Stimulated activated CD4-positive, alpha-beta T cell treated with anti-CD3 and anti-CD28 coated beads, Interleukin-4, amount 100 ng/mL, for 1 hour (primary cell): ENCODE results near the gene ADGRF4.

Source experiments
- DNase-seq: peaks from one replicate; pipeline ENCODE4 v3.0.0-alpha.2; 2020

The ADGRF4 gene, protein sequence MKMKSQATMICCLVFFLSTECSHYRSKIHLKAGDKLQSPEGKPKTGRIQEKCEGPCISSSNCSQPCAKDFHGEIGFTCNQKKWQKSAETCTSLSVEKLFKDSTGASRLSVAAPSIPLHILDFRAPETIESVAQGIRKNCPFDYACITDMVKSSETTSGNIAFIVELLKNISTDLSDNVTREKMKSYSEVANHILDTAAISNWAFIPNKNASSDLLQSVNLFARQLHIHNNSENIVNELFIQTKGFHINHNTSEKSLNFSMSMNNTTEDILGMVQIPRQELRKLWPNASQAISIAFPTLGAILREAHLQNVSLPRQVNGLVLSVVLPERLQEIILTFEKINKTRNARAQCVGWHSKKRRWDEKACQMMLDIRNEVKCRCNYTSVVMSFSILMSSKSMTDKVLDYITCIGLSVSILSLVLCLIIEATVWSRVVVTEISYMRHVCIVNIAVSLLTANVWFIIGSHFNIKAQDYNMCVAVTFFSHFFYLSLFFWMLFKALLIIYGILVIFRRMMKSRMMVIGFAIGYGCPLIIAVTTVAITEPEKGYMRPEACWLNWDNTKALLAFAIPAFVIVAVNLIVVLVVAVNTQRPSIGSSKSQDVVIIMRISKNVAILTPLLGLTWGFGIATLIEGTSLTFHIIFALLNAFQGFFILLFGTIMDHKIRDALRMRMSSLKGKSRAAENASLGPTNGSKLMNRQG

DNA sequence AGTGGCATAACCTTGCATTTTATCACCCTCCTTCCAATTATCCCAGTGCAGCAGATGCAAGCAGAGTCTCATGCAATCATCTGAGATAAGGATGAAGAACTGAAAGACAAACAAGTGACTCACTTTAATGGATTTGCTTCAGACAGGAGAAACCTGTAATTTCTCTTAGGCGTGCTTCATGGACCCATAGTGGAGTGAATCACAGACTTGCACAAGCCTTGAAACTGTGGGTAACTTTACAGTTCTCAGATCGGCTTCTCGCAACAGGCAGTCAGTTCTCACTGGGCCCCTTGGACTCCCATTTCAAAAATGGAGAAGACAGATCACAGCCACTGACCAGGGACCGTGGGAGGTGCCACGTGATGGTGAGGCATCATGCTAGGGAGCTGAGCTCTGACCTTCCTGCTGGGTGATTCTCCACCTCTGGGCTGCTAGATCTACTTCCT lies at the start of gene ADGRF4:
Gene ADGRF4, plus strand, starts transcription at position 239 of the 446 bp plus-strand sequence. CDS start 8,666 bp downstream, outside the sequence.
- no peak for DNase-seq

DNA sequence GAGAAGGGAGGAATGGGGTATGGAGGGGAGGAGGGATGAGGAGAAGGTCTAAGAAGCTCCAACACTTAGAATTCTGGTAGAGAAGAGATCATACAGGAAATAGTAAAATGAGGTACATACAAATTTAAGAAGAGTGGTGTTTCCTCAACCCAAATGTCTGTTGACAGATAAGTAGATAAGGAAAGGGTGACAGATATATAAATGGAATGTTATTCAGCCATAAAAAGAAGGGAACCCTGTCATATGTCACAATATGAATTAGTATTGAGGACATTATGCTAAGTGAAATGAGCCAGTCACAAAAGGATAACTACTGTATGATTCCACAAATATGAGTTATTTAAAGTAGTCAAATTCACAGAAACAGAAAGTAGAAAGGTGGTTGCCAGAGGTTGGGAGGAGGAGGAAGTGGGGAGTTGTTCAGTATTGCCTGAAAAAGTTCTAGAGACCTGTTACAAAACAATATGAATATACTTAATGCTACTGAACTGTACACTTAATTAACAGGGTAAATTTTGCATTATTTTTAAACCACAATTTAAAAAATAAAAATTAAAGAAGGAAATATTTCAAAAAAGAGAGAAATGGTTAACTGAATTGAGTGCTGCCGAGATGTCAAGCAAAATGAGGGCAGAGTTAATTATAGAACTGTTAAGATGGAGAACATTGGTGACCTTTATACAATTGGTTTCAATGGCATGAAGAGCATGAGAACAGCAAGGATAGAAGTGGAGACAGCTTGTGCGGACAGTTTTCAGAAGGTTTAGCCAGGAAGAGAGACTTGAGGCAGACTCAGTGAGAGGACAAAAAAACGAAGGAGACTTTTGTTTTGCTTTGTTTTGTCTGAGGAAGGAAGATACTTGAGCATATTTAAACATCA lies 47.6 kb upstream of the ADGRF4 start:
- DNase-seq = no peak

DNA sequence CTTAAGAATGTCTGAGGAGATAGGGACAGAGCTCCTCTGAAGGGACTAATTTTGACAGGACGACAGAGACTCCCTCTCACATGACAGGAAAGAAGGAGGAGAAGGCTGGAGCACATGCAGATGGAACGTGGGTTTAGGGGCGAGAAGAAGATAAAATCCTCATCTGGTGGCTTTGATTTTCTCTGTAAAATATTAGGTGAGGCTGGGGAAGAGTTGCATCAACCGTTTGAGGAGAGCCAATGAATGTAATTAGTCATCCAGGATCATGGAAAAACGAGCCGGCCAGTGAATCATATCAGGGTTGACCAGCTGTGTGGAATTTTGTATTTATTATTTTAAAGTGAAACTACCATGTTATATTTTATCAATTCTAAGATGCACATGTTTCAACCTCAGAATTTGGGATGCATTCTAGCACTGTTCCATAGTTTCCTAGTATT lies 46.9 kb upstream of the ADGRF4 start:
- DNase-seq = no peak

DNA sequence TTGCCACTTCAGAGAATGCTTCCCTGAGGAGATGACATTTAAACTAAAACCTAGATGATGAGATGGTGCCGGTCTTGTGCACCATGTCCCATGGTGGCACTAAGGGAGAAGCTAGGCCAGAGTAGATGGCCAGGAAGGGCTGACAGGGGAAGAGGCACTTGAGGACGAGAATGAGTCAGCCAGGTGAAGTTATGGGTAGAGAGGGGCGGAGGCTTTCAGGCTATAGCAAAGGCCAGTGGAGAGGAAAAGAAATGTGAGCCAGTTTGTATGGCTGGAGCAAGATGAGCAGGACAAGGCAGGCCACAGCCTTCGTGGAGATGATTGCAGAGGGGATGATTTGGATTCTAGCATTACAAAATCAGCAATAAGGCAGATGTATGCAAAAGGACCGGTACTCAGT lies 44.7 kb upstream of the ADGRF4 start:
- DNase-seq = no peak

DNA sequence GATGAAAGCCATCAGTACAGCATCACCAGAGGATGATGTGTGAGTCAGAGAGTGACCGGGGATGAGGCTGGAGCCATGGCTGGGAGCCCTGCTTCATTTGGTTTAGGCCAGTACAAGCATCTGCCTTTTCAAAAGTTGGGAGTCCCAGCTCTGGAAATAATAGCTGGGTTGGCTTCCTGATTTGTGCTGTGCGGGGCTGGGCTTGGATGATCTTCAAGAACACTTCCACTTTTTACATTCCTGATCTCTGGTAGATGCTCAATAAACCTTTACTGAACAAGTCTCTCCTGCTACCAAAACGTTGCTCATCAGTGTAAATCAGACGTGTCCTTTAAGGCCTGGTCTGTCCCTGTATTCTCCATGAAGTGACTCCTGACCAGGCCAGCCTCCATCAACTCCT lies 44.1 kb upstream of the ADGRF4 start:
- DNase-seq = no peak

DNA sequence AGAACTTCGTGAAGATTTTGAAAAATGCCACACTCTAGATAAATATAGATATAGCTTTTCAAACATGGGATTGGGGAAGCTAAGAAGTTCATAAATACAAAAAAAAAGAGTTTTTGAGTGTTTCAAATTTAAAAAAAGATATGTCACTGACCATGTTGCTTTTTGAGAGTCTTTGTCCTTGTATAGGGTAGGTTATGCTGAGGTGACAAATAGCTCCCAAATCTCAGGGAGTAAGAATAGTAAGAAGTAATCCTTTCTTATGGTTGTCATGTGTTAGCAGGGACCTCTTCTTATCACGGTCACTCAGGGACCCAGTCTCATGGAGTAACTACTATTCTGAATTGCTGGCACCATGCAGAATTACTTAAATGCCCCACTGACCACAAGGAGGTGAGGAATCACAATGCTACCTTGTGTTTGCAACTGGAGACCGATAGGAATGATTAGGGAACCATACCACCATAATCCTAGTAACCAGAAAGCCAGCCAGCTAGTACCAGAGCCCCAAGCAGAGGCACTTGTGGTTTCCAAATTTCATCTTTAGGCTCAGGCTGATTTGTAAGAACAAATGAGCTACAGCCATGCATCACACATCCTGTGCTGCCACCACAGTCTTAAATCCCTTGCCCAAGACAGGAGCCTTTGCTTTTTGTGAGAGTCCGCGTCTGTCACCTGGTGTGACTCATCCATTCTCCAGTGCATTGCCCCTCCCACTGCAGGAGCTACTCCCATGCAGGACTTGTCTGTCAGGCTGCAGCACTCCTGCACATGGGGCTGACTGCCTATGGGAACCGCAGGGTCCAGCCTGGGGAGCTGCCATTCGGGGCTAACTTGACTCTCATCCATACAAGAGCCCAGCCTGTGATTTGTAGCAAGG lies 42.4 kb upstream of the ADGRF4 start:
- DNase-seq = peak; percentile 9

DNA sequence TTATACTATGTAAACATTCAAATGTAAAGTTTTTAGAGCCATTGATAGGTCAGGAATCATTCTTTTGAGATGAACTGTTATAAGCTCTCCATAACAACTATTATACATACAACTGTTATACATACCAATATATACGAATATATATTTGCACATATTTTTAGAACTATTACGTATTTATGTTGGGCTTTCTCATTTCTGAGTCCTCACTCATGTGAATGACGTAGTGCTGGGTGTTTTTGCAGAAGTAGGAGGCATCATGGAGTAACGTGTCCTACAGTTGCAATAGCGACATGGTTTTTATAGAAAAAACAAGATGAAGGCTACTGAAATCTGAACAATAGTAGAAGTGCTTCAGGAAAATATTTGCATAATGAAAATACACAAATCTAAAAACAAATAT lies 36.4 kb upstream of the ADGRF4 start:
- DNase-seq = no peak

DNA sequence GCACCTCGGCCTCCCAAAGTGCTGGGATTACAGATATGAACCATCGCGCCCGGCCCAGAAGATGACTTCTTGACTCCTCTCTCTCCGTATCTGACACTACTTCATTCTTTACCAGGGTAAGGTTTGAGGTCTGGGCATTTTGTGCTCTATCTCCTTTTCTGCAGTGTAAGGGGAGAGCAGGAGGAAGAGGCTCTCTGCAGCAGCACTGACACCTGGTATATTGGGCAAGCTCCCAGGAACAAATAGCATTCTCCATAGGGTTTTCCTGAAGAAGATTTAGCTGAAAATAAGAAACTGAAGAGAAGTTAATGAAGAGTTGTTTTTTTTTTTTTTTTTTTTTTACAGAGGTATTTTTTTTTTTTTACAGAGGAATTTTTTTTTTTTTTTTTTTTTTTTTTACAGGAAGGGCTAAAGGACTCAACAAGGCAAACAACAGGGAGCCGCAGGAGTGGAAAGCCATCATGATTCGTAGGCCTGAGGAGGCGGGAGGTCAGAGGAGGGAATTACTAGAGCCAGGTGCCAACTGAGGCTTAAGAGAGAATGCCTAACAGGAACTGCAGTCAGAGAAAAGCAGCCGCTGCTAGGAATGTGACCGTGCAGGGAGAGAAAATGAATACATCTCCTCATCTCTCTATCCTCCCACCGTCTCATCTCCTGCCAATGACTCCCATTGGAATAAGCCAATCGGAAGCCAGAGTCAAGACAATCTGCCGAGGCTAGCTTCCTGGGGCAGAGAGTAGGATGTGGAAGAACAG lies 34.7 kb upstream of the ADGRF4 start:
- no peak for DNase-seq

DNA sequence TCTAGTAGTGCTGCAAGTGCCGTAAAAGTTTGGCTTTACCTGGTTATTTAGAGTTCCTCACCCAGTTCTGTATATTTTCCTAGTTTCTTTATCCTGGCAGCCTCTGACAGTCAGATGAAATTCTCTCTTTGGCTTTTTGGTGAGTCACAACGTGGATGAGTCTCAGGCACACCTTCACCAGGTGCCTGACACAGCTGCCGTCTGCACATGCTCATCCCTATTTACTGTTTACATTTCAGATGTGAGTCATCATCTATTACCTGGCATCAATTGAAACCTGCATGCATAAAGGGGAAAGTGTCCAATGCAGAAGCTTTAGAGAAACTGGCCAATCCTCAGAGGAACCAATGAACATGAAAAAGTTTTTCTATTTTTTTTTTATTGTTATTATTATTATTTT lies 33.3 kb upstream of the ADGRF4 start:
- DNase-seq = no peak

DNA sequence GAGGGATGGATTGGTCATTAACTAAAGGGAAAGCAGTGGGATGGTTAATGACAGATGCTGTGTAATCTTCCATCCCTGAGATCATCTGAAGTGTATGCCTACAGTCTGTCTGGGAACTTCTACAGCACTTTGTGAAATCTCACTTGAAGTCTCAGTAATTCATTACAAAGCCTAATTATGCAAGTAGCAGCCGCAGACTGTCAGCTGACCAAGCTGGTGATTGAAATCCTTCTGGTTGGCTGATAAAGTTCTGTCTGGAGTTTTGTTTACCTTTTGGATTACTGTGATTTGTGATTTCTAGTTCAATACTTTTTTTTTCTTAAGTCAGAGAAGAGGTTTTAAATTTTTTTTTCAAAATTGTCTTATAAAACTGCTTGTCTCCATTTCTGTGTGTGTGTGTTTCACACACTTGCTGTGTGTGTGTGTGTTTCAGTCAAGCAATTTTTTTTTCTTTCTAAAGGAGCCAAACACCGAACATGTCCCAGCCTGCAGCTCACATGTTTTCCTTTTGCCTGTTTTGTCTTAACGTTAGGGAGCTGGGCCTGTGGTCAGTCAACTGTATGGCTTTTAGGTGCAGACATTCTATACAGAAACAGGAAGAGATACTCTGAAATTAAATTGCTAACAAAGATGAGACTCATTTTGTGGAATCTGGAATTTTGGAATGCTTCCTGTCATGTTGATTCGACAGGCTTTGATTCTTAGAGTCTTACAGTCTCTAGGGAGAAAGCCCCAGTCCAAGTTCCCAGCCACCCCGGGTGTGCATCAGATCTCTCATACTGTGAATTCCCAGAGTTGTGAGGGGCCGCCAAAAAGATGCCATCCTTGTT lies 28.5 kb upstream of the ADGRF4 start:
- DNase-seq = no peak

DNA sequence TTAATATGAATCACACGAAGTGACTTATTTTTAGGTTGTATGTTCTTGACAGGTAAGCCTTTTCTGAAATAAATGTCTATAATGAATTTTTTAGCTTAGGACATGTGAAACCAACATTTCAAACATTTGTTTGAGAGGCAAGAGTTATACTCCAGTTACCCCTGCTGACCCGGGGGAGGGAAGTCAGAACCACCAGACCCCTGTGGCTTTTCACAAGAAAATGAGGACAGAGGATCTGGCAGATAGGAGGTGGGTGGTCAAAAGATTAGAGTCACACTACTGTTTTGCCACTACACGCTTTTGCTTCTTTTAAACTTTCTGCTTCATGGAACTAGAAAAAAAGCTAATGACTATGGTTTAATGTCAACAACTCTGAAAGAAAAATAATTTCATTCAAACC lies 27.5 kb upstream of the ADGRF4 start:
- DNase-seq = no peak

DNA sequence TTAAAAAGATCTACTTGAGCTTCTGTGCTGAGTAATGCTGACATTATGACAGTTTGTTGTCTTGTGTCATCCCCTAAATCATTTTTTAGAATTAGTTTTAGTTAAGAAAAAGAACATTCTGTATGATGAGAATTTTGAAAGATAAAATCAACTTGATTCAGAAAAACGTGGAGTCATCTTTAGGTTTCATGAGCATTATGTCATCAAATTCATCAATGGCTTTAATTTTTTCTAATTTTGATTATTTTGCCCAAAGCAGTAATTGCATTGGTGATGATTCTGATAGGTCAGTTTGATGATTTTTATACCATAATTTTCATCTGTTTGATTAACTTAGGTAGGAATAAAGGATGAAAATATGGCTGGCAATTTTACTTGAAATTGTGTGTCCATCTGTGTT lies 26.6 kb upstream of the ADGRF4 start:
- no peak for DNase-seq

DNA sequence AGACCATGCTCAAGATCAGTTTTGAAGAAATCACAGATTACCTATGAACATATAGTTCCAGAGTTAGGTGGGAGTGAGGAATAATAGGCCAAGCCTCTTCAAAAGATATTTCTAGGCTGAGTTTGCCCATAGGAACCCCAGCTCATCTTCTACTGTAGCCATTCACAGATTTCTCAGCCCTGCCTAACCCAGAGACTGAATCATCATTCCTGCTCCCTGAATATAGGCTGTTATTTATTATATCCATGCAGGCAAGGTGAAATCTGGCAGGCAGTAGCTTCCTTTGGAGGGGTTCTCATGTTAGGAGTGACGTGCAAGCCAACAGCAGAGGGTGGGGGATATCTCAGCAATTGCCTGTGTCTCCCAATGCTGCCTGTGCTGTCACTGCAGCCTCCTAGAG lies 25.6 kb upstream of the ADGRF4 start:
- DNase-seq = no peak

DNA sequence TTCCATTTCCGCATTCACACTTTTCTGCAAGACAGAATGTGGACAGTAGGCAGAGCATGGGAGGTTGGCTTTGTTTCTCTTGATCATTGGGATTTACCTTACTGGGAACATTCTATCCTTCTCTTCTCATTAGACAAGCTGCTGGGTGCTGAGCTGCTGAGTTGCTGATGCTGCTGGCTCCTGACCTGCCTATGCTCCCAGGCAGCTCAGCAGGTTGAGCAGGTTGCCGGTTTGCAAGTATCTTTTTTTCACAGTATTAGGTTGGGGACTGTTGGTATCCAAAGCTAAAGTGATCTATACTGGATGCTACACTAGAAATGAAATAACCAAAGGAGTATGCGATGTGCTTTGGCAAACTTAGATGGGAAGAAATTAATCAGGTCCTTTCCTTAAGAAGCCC lies 23.7 kb upstream of the ADGRF4 start:
- no peak for DNase-seq

DNA sequence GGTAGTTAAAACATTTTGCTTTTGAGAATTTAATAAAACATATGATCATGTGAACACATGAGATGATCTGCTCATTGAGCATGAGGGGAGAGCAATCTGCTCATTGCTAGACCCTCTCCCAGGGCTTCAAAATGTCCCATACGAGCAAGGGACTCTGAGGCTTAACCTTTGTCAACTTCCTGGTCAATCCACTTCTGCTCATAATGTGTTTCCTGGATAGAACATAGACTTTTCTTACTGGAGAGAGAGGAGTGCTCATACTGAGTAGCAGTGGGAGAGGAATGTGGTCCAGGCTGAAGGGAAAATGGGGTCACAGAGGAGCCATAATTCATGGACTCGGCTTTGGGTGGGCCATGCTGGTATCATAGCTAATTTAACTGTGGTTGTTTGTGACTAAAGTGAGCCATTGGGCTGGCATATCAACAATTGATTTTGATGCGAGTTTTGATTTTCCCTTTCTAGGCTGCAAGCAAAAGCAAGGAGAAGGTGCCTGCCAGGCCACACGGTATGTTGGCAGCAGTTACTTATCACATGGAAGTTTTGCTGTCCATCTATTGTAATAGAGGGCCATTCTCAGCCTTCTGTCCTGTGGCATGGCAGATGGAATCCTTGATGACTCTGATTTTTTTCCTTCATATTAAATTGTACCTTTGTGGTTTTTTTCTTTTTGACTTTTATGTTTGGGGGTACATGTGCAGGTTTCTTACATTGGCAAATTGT lies 20.8 kb upstream of the ADGRF4 start:
- DNase-seq = no peak

DNA sequence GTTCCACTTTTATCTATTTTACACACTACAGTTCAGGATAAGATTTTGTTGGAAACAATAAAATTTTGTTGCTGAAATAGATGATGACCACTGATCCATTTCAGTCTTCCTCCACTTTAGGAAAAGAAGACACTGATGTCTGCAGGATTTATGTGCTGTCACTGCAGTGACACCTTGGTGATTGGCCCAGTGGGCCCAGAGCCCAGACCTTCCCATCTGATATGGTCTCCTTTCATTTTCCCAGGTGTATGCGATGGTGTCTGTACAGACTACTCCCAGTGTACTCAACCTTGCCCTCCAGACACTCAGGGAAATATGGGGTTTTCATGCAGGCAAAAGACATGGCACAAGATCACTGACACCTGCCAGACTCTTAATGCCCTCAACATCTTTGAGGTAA lies 19.6 kb upstream of the ADGRF4 start:
- DNase-seq = no peak

DNA sequence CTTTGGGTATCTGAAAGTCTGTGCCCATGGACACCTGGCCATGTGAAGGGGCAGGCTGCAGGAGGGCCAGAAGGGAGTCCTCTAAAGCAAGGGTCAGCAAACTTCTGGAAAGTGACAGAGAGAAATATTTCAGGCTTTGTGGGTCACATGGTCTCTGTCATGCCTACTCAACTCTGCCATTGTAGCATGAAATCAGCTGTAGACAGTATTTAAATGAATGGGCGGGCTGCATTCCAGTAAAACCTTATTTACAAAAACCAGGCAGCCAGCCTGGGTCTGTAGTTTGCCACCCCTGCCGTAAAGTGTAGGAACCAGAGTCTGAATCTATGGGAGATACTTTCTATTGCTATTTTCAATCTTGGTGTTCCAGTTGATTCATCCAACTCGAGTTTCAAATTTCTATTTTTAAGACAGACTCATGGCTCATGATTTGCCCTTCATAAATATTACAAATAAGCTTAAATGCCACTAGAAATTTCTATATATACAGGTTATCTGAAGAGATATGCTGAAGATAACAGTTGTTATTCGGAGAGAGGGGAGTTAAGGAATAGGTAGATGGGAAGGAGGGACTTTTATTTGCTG lies 19.0 kb upstream of the ADGRF4 start:
- no peak for DNase-seq

DNA sequence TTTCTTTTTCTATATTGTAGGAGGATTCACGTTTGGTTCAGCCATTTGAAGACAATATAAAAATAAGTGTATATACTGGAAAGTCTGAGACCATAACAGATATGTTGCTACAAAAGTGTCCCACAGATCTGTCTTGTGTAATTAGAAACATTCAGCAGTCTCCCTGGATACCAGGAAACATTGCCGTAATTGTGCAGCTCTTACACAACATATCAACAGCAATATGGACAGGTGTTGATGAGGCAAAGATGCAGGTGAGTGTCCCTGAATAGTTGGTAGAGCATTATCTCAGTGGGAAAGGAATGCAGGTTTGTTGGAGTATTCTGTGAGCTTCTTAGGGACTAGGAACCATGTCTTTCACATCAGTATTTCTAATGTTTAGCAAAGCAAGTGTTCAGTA lies 18.3 kb upstream of the ADGRF4 start:
- no peak for DNase-seq

DNA sequence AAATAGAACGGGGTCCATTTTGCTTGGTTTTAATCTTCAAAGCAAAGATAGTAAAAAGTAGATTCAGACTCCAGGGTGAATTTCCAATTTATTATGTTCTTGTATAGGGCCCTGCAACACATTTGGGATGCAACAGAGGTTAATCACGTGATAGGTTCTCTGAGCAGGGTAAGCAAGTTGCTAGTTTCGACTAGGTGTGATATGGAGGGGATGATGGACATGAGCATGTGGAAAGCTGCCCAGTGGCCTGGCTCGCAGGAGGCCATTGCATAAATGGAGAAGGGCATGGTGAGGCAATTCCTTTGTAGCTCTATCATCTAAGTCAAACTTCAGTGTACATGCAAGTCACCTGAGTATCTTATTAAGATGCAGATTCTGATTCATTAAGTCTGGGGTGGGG lies 17.7 kb upstream of the ADGRF4 start:
- no peak for DNase-seq
